ENCODE results near the gene ISLR. TPM values are rescaled to one million over a fixed set of nuclear protein-coding genes. Genes with fewer than 3 reads are reported as not detected.

ISLR gene
- total and polyA plus RNA-seq, 2 of the 8 experiments (the other 6 are each of a cell fraction or from before 2014, with no cell fraction given): 0.29 to 0.35 TPM

- no peak for TF ChIP-seq TAF1 (IDR thresholded peaks at IDR 0.05; ENCODE audit: low read depth, low read length)
- TF ChIP-seq RBBP5 (IDR thresholded peaks at IDR 0.05; ENCODE audit: borderline replicate concordance, low read depth, low read length): no peak; the same call in 1 of the 2 replicates
- TF ChIP-seq JUND (IDR thresholded peaks at IDR 0.05; ENCODE audit: low read length): no peak
These were observed 46.1 kb upstream of the ISLR start (continued) for GRCh38 chr15:74127255-74127953.

Measured in H1 (cell line).